NB4 (cell line): ENCODE data around the gene NPAS2.

Experiments
- DNase-seq: peaks from one replicate; pipeline ENCODE4 v3.0.0; 2010; ENCODE audit warnings: low read depth
- H3K4me3 ChIP-seq: one replicate; pipeline ENCODE4 v1.5.1; 2011; ENCODE audit warnings: mild to moderate bottlenecking, low read depth, low read length, moderate library complexity
- MAX ChIP-seq: IDR thresholded peaks from 2 replicates; pipeline ENCODE4 v1.6.1; 2011; ENCODE audit warnings: low read depth, low read length
- MYC ChIP-seq: IDR thresholded peaks from 2 replicates; pipeline ENCODE4 v1.6.1; 2011; ENCODE audit warnings: low read depth, low read length
- POLR2A ChIP-seq: IDR thresholded peaks from 2 replicates; pipeline ENCODE4 v1.6.1; 2011; ENCODE audit warnings: mild to moderate bottlenecking; ENCODE audit not compliant: insufficient read length; ENCODE audit errors: extremely low read depth
- TF ChIP-seq, protein P1 (sequence below): IDR thresholded peaks from one replicate; pipeline ENCODE4 v1.5.1; 2012; ENCODE audit warnings: low read depth, low read length

Gene NPAS2

GRCh38 chr2:100945930-100946607 is 126.1 kb downstream of the NPAS2 start:
- no peak for DNase-seq
- no peak overlapping the region for H3K4me3 ChIP-seq
- TF ChIP-seq POLR2A (no peak), MAX (no peak), MYC (no peak)
- TF ChIP-seq, protein P1, sequence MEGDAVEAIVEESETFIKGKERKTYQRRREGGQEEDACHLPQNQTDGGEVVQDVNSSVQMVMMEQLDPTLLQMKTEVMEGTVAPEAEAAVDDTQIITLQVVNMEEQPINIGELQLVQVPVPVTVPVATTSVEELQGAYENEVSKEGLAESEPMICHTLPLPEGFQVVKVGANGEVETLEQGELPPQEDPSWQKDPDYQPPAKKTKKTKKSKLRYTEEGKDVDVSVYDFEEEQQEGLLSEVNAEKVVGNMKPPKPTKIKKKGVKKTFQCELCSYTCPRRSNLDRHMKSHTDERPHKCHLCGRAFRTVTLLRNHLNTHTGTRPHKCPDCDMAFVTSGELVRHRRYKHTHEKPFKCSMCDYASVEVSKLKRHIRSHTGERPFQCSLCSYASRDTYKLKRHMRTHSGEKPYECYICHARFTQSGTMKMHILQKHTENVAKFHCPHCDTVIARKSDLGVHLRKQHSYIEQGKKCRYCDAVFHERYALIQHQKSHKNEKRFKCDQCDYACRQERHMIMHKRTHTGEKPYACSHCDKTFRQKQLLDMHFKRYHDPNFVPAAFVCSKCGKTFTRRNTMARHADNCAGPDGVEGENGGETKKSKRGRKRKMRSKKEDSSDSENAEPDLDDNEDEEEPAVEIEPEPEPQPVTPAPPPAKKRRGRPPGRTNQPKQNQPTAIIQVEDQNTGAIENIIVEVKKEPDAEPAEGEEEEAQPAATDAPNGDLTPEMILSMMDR: no peak

DNA sequence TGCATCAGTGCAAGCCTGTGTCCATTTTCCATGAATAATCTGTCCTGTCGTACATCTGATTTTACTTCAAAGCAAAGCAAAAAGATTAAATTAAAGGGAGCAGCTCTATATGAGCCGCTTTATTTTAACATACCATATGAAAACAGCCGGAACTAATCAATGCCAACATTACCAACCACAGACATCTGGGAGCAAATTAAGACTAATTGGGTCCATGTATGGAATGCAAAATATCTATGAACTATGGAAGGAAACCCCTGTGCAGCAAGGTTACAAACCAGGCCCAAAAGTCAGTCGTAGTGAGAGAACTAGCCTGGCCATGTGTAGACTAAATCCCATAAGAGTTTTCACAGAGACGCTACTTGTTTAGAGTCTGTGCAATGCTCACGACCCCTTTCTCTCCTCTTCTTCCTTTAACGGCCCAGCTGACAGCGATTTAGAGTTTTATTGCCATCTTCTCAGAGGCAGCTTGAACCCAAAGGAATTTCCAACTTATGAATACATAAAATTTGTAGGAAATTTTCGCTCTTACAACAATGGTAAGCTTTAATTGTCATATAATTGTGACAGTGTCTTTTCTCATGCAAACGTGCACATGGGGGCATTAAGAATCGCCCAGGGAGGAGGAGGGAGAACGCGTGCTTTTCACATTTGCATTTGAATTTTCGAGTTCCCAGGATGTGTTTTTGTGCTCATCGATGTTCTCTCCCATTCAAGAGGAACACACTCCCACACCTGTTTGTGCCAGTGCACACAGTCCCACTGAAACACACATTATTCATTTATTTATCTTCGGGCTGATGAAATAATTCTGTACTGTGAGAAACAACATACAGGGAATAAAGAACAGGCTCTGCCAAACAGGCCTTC is 129.2 kb downstream of the NPAS2 start:
- no peak for DNase-seq
- TF ChIP-seq POLR2A (no peak), MAX (no peak), MYC (no peak)
- TF ChIP-seq, protein P1: no peak
- H3K4me3 ChIP-seq: no peak overlapping the region

GRCh38 chr2:100952512-100952911 is 132.6 kb downstream of the NPAS2 start:
- no peak for DNase-seq
- TF ChIP-seq MYC: no peak
- TF ChIP-seq, protein P1: no peak
- no peak for TF ChIP-seq POLR2A
- TF ChIP-seq MAX: no peak
- H3K4me3 ChIP-seq: no peak overlapping the region

DNA sequence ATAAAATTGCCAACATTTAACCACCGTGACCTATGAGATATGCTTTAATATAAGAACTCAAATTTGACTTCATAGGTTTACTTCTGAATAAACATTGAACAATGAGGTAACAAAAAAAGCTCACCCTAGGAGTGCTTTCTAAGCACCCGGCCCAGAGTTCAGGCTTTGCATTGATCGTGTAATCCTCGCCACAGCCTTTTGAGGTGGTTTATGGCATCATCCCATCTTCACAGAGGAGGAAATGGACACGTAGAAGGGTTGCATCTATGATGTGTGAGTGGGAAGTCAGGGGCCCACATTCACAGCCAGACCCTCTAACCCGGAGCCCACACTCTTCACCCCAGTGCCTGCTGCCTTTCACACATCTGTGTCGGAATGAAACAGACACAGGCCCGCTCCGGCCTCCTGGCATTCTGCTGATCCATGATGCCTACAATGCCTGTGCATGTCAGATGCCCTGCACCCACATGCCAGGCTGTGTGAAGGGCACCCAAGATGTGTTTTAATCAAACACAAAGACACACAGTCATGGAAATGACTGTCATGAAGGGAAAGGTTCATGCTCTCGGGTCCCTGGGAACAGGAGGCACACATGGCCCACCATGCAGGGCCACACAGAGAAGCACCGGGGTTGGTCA is 133.6 kb downstream of the NPAS2 start:
- TF ChIP-seq POLR2A: no peak
- TF ChIP-seq, protein P1: no peak
- TF ChIP-seq MAX: no peak
- no peak for TF ChIP-seq MYC
- DNase-seq: no peak
- no peak overlapping the region for H3K4me3 ChIP-seq

- TF ChIP-seq MAX: no peak
- no peak for TF ChIP-seq MYC
- TF ChIP-seq, protein P1: no peak
- TF ChIP-seq POLR2A: no peak
- DNase-seq: no peak
- no peak overlapping the region for H3K4me3 ChIP-seq
These were observed 134.1 kb downstream of the NPAS2 start for GRCh38 chr2:100954044-100954420.
